ENCODE results near the gene AFTPH.
"Not testable (repeated sequence)": the region's sequence is repeated elsewhere in the genome, so short reads cannot be mapped to it uniquely, and the experiment has no call there.

The AFTPH gene

DNA sequence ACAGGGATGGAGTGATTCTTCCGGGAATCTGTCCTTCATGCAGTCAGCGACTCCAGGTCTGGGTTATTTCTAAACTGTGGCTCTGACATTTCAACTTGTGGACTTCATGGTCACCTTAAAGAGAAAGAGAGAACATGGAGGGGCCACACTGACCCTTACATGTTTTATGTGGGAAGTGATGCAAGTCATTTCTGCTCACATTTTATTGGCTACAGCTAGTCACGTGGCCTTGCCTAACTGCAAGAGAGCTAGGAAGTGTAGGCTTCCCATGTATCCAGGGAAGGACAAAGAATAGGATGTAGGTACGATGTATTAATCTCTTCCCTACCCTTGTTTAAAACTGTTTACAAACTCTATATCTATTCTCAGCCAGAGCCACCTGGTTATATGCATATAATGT is 30.3 kb upstream of the AFTPH start:
- DNase-seq (ENCODE audit: low read depth, low spot score) = no peak

DNA sequence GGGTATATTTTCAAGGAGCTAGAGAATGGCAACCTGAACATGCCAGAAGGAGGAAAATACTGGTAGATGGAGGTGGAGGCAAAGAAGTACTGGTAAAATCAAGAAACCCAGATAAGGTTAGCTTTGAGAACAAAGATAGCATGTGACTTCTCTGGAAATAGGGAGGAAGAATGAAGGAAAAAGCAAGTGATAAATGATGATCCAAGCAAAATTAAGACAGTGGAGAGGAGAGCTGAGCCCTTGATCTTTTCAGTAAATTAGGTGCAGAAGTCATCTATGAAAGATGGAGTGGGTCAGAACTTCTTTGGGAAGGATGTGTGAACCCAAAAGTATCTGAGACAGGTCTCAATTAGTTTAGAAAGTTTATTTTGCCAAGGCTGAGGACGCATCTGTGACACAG is 25.7 kb upstream of the AFTPH start:
- DNase-seq (ENCODE audit: low read depth, low spot score) = no peak

DNA sequence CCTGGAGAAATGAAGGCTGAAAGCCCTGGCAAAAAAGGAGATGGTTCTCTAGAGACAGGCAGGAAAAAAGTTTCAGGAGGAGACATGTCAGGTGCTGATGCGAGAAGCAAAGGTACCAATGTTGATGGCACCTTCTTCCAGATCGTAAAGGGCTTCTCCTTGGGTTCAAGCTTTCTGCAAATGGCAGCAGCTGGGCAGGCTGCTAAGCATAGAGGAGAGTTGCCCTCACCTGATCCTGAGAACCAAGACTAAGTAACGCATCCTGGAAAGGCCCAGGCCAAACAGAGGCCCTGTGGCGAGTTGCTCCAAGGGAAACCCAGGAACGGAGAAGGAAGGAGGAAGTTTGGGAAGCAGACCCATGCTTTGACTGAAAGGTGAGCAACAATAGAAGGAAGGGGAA is 23.6 kb upstream of the AFTPH start:
- DNase-seq (ENCODE audit: low read depth, low spot score) = no peak

DNA sequence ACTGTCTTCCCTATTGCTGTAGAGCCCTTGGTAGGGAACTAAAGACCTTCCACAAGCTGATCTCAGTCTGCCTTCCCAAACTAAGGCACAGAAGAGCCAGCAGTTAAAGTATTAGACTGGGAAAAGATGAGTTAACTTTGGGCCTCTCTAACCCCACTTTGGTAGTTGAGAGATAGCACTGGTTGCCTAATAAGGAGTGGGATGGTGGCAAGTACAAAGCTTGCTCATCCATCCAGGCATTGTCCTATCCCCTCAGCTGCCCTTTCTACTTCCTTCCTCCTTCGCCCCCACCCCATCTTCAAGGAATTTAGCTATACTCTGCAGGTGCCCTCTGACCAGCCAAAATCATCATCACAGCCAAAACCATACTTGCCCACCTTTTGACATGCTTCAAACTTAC is 22.2 kb upstream of the AFTPH start:
- no peak for DNase-seq (ENCODE audit: low read depth, low spot score)

DNA sequence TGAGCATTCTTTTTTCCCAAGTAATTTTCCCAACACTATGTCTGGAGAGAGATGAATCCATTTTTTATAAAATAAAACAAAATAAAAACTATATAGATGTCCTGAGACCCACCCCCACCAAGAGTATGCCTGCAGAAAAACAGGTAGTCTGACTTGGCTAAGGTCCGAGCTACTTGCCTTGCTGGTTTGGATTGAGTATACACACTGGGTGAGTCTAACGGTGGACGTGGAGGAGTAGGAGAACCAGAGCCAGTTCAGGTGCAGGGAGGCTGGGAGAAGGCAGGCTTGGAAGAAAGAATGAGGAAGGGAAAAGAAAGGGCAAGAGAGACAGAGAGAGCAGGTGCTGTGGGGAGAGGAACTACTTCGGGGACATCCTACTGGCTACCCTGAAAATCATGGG is 21.3 kb upstream of the AFTPH start:
- no peak for DNase-seq (ENCODE audit: low read depth, low spot score)

DNA sequence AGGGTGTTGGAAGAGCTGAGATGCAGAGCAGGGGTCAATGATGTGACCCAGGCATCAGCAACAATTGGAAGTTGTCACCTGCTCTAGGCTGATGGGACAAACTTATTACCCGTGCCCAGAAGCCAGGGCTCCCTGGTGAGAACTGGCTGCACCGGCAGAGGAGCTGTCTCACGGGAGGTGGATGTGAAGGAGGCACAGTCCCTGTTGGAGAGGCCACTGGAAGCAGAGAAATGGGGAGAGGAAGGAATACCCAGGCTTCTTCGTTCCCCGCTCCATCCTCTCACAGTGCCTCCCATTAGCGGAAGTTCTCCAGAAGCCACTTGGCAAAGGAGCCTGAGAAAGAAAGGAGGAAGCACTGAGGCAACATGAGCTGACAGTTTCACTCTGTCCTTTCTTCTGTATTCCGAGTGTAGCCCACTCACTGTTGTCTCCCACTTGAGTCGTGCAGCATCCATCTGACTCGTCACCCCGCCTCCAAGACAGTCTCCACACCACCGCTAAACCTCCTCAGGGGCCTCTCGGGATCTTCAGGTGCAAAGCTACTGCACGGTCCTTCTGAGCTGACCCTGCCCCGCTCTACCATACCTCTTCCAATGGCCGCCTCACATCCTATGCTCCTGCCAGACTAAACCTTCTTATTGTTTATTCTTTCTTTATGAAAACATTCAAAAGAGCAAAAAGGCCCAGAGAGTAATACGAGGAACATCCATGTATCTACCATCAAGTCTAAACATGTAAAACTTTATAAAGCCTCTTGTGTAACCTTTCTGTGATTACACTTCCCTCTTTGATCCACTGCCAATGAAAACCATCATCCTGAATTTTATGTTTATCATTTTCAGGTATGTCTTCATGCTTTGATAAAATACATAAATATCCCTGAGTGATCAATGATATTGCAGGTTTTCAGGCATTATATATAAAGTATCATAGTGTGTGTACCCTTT is 19.1 kb upstream of the AFTPH start:
- DNase-seq (ENCODE audit: low read depth, low spot score) = no peak

DNA sequence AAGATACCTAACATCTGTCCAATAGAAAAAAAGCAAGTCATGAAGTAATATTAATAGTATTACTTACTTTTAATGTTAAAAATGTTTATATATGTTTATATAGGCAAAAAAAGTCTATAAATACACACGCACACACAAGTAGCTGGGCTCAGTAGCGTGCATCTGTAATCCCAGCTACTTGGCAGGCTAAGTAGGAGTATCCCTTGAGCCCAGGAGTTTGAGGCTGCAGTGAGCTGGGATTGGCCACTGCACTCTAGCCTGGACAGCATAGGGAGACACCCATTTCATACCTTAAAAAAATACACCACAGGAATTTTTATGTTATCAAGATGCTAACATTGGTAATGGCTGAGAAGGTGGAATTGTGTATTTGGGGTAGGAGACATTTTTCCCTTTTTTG is 17.4 kb upstream of the AFTPH start:
- no peak for DNase-seq (ENCODE audit: low read depth, low spot score)

DNA sequence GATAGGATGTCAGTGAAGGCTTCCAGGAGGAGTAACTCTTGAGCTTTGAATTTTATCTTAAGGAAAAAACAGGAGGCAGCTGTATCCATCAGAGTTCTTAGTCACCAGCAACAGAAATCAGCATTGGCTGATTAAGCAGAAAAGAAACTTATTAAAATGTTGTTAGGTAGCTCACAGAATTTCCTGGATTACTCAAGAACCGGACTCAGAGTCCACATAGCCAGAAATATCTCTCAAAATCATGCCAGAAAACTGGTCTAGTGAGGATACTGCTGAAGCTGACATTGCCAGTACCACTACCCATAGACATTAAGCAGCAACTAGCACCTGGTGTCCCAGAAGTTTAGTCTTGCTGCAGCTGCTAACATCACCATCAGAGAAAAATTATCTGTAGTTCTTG is 10.1 kb upstream of the AFTPH start:
- no peak for DNase-seq (ENCODE audit: low read depth, low spot score)

DNA sequence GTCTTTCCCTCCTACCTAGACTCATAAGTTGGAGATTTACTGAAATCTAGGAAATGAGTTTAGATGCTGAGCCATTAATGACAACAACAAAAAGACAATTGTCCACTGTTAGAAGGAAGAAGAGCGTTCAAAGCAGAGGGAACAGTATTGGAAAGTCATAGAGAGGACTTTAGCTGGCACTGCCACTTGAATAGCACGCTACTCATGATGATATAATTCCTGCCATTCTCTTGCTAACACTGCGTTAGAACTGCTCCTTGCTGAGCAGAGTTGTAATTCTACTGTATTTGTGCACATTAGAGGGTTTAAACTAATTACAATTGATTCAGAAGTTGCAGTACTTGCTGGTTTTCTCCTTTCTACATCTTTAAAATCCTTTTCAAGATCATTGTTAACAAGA is 9.0 kb upstream of the AFTPH start:
- no peak for DNase-seq (ENCODE audit: low read depth, low spot score)

DNA sequence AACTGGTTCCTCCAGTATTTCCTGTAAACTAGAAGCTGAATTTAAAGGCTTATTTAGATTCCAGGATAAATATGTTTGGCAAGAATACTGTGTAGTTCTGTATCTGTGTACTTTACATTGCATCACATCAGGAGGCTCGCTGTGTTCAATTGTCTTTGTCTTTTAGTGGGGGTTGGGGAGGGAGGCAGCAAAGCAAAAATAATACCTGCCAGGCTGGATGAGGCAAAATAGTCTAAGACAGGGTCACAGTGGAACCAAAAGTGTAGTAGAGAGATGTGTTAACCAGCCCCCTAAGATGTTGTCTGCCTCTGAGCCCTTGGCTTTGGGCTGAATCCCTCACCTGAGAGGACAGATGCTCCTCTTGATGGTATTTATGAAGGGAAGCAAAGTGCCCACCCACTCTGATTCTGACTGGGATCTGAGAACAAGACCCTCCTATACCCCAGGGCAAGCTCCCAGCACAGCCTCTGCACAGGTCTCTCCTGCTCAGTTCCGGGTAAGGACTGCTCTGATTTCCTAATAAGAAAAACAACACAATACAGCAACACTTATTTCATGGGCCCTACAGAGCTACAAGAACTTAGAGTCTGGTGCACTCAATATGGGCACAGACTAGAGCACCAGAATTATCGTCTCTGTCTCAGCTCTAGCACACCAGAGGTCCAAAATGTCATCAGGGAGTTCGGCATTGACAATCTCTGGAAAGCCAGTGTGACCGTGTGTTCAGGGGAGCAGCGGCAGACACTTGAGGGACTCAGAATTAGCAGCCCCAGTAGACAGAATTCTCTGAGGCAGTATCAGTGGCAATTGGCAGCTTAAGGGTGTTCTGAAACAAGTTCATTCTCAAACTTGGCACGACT is 7.2 kb upstream of the AFTPH start:
- no peak for DNase-seq (ENCODE audit: low read depth, low spot score)

DNA sequence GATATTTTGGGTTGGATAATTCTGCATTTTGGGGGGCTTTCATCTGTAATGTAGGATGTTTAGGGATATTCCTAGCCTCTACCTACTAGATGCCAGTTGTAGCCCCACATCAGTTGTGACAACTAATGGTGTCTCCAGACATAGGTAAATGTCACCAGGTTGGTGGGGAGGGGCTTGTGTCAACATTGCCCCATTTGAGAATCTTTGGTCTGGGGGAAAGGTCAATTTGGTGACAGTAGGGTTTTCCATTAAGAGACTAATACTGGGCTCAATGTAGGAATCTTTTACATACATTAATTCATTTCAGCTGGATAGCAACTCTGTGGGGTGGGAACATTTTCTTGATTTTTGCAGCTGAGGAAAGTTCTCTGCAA is 6.6 kb upstream of the AFTPH start:
- DNase-seq (ENCODE audit: low read depth, low spot score) = no peak

DNA sequence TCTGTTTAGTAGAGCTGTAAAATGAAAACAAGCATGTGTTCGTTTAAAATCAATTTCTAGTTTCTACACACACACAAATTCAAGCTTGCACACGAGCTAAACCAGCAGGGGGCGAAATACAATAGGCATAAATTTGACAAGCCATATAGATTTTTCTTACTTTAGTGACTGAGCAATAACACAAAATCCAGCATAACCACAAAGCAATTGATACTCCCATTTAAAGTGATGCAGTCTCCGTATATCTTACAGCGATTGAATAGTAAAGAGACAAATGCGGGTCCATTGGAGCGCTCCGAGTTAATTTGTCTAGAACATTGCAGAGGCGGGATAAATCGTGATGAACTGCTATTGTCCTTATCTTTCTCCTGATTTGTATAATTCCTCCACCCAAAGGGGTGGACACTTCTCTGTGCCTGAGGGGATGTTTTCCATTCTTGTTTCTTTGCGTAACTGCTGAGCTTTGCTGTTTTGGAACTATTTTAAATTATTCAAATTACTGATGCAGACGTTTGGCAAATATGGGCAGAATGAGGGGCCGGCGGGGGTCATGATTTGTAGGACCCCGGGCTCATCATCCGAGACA is 1.2 kb upstream of the AFTPH start:
- peak; percentile 68 for DNase-seq (ENCODE audit: low read depth, low spot score)

DNA sequence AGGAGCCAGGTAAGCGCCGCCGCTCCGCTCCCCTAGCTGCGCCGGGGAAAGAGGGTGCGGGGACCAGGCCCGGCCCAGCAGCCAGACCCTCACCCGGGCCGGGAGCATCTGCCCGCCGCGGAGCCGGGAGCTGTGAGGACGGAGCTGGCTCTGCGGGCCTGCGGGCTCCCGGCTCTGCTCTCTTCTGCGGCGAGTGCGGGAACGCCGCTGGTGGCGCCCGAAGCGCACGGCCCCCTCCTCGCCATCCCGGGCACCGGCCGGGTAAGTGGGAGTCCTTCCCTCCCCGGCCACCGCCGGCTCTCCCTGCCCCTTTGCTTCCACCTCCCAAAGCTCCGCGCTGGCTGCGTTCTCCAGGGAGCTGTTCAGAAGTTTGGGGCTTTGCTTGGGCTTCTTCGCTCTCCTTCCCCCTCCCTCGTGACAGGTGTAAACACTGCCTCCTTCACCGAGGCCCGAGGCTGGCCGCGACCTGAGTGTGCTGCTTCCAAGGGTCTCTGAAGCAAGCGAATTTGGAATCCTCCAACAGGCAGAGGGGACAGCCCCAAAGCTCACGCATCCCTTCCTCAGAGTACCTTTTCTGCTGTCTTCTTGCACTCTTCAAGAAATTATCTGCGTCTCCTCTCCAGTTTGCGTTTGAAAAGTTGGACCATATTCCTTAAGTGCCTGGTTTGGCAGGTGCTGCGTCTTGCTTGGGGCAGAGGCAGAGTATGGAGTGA is 632 bp downstream of the AFTPH start:
- DNase-seq (ENCODE audit: low read depth, low spot score) = no peak

DNA sequence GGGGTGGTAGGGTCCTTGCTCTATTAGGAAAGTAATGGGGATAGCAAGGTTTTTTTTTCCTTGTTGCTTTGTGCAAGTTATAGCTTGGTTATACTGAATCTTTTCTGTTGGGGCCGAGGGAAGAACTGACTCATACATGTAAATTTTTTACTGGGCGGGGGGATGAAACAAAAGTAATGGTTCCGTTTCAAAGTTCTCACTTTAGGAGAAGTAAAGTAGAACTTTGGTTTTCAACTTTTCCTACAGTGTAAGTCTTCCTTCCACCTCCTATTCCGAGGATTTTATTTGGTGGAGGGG is 1.1 kb downstream of the AFTPH start:
- DNase-seq (ENCODE audit: low read depth, low spot score) = no peak

DNA sequence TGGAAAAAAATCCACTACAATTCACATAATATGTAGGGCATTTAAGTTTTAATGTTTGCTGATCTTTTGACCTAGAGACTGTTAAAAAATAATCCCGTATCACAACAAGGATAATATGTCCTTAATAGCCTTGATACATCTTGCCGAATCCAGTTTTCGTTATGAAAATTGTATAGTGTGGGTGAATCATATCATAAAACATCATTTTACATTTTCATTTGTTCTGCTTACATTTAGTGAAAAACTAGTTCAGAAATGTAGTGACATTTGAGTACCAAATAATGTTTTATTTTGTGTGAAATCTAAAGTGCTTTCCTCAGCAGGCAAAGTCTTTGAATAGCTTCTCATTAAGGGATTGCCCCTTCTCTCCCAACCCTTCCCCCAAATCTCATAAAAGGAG is 1.9 kb downstream of the AFTPH start:
- DNase-seq (ENCODE audit: low read depth, low spot score) = no peak

DNA sequence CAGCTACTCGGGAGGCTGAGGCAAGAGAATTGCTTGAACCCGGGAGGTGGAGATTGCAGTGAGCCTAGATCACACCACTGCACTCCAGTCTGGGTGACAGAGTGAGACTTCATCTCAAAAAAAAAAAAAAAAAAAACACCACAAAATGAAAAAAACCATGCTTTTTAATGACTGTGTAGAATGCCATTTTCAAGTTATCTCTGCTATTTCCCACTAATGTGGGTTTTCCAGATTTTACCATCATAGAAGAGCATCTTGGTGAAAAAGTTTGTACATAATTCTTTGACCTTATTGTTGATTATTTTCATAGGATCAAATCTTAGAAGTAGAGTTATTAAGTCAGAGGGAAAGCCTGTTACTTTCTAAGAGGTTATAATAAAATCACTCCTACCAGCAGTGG is 6.8 kb downstream of the AFTPH start:
- DNase-seq (ENCODE audit: low read depth, low spot score) = not testable (repeated sequence)

DNA sequence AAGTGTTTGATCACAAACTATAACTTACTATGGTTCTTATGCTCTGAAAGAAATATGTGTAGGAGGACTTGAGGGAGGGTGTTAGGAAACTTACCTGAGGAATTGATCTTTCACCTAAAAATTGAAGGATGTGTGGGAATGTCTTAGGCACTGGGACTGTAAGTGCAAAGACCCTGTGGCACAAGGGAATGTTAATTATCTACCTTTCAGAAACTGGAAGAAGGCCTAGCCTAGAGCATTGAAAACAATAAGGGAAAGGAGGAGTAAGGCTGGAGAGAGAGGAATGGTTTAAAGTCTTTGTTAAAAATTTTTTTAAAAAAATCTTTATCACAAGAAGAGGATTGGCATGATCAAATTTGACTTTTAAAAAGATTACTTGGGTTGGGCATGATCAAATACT is 7.9 kb downstream of the AFTPH start:
- no peak for DNase-seq (ENCODE audit: low read depth, low spot score)

DNA sequence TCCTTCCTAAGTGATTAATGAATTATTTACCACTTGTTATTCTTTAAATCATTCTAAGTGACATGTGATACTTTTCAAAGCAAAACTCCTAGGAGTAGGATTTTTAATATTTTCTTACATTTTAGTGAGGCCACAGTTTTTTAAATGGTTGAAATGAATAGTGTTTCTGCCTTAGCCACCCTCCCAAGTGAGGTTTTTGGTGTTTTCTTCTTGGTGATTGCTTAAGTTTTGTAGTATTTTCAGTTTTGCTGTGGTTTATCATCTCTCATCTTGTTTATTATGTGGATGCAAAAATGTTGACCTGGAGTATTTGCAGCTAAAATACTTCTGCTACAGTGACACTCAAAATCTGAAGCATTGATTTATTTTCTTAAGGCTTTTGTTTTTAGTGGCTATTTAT is 9.8 kb downstream of the AFTPH start:
- no peak for DNase-seq (ENCODE audit: low read depth, low spot score)

DNA sequence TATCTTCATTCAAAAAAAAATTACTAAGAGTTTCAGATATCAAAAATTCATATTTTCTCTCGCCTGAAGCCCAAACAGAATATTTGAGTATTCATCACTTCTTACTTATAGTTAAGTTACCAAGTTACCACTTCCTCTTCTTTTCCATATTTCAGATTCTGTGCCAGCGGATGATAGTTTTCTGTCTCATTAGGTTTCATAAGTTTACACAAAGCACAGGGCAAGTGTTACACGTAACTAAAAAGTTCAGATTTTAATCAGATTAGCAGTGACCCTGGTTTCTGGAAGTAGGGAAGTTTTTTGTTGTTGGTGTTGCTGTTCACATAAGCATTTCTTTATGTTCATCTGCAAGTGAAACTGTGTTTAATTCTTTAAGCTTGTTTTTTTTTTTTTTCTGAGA is 10.2 kb downstream of the AFTPH start:
- no peak for DNase-seq (ENCODE audit: low read depth, low spot score)

DNA sequence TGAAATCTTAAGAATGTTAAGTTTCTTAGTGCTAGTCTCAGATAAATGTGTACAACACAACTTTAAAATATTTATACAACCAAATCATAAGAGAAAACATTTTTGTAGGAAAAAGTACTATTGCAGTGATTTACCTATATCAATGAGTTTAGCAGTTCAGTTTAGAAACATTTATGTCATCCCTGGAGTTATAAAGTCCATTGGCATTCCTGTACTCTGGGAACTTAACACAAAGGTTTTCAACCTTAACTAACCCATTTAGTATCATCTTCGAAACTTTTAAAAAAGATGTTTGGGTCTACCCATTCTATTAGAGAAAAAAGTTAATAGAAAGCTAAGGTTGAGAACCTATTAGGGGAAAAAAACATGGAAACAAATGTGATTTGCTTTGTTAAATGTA is 10.9 kb downstream of the AFTPH start:
- DNase-seq (ENCODE audit: low read depth, low spot score) = no peak

DNA sequence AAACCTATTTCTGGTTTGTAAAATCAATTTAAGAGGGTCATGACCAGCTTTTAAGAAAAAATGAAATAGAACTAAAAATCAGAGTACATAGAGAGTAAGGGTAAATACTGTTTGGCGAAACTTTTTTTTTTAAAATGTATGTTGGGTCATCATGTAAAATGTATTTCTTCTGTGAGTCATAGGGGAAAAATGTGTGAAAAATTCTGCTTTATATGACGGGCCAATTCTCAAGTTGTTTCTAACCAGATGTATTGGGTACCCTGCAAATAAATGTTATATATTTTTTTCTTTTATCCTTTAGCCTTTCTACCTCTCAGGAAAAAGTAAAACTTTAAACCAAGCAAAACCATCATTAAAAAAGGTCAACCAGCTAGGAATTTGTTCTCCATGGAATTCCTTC is 13.9 kb downstream of the AFTPH start:
- no peak for DNase-seq (ENCODE audit: low read depth, low spot score)

DNA sequence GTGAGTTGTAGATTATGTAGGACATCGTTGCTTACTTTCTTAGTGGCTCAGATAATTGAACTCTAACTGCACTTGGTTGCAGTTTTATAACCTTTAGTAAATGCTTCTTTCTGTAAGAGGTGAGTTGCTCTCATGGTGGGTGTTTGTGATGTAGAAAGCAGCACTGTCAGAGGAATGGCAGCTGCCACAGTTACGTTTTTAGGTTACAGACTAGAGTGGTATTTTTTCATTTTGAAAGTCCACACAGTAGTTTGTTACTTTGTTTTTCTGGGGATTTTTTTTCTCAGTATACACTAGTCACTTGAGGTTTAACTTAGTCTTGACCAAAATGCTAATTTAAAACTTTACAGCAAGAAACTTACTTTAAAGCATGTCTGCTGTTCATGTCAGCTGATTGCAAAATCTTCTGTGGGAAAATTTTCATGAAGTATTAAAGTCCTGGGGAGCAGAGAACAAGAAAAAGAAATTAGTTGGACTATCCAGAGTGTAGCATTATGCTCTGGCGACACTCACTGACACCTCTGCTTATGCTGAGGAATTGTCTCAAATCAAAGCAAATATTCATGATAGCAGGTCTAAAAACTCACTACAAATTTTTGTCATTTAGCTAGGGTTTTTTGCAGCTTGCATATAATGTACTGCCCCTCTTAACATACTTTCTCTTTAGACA is 14.8 kb downstream of the AFTPH start:
- DNase-seq (ENCODE audit: low read depth, low spot score) = no peak
